IgD-negative memory B cell (primary cell): ENCODE measurements around the gene LSP1. TPM values are rescaled to one million over a fixed set of nuclear protein-coding genes. Genes with fewer than 3 reads are reported as not detected.

Experiments used
- H3K27ac Mint-ChIP-seq, 3 donors: one replicate each; pipeline ENCODE4 v1.8.0; 2020 to 2022; ENCODE audit warnings: mild to moderate bottlenecking in 3 of 3, mixed read lengths in 3 of 3, moderate library complexity in 1 of 3
- H3K27me3 Mint-ChIP-seq: one replicate; pipeline ENCODE4 v1.8.0; 2021; ENCODE audit warnings: mixed read lengths
- H3K36me3 Mint-ChIP-seq: one replicate; pipeline ENCODE4 v1.8.0; 2020; ENCODE audit warnings: mild to moderate bottlenecking, mixed read lengths
- H3K4me1 Mint-ChIP-seq, 3 donors: one replicate each; pipeline ENCODE4 v1.8.0; 2020 to 2022; ENCODE audit warnings: mixed read lengths in 3 of 3, mild to moderate bottlenecking in 1 of 3
- H3K4me3 Mint-ChIP-seq, 4 donors: one replicate each; pipeline ENCODE4 v1.8.0; 2020 to 2022; ENCODE audit warnings: mild to moderate bottlenecking in 4 of 4, mixed read lengths in 4 of 4, moderate library complexity in 3 of 4
- H3K9me3 Mint-ChIP-seq, 3 donors: one replicate each; pipeline ENCODE4 v1.8.0; 2020 to 2021; ENCODE audit warnings: mixed read lengths in 3 of 3, mild to moderate bottlenecking in 1 of 3
- polyA plus RNA-seq: library from polyadenylated mRNA; unstranded; fragments of 300-500 nt; fragmentation: Illumina TruSeq; gene quantifications from one replicate; pipeline ENCODE4 v1.2.3, GENCODE V29; 2021

Gene LSP1
- polyA plus RNA-seq, 1 donor from 2014 or later = 841 TPM

DNA sequence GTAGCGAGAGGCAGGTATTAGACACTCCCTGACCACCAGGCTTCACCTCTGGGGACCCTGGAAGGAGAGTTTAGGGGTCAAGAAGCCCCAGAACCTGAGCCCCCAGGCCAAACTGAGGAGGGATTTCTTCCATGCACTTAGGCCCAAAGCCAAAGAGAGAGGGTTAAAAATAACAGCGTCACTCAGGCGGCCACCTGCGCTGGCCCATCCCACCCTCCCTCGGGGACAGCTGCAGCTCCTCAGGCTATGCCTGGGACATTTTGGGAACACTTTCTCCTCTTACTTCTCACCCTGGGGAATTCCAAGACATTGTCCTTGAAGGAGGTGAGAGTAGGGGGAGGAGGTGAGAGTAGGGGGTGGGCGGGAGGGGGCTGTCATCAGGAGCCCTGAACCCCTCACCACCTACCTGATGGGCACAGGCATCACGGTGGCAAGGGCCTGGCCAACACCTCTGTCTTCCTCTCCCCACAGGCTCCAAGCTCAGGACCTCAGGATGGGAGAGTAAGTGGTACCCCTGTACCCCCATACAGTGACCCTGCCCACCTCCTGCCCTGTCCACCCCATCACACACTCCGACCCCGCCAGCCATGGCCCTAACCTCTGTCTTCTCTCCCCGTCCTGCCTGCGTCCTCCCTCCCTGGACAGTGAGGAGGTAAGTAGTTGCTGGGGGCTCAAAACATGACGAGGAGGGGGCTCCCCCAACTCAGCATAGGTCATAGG lies 13.5 kb upstream of the LSP1 start:
- H3K36me3 Mint-ChIP-seq = no peaks in the 10 kb centered on the region
- H3K9me3 Mint-ChIP-seq = no peaks in the 10 kb centered on the region
- H3K4me3 Mint-ChIP-seq = peak overlapping the region; percentile 30 to 93 (median 78)
- H3K4me1 Mint-ChIP-seq = peaks cover 15 to 25% (median 20%) of the 10 kb centered on the region in 3 donors
- H3K27ac Mint-ChIP-seq = peak overlapping the region; percentile 64 to 95 (median 84)
- no peaks in the 10 kb centered on the region for H3K27me3 Mint-ChIP-seq

DNA sequence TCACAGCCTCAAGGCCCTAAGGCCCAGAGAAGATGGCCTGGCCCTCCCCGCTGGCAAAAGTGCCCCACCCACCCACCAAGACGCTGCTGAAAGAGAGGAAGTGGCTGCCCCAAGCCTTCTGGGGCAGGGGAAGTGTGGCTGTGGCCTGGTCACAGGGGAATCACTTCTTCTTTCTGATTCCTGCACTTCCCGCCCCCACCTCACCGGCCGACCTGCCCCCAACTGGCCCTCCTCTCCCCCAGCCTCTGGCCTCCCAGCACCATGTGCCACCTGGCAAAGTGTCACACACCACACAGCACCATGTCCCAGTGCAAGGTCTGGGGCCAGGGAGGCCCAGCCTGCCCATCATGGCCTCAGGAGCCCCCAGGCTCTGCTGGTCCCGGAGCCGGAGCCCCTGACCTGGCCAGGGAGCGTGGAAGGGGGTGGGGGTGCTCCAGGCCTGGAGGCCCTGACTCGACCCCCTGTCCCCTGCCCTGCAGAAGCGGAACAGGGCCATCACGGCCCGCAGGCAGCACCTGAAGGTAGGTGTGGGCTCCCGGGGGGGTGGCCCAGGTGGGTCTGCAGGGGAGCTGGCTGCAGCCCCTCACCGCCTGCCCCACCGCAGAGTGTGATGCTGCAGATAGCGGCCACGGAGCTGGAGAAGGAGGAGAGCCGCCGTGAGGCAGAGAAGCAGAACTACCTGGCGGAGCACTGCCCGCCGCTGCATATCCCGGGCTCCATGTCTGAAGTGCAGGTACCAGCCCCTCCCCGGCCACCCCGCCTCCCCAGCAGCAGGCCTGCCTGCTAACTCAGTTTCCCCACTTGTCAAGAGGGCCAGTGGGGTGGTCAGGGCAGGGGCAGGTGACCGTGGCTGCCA lies 12.7 kb upstream of the LSP1 start:
- Mint-ChIP-seq H3K27ac (peak overlapping the region; percentile 64 to 95 (median 84)), H3K36me3 (no peaks in the 10 kb centered on the region), H3K9me3 (no peaks in the 10 kb centered on the region), H3K27me3 (peaks cover 4% of the 10 kb centered on the region), H3K4me3 (peak overlapping the region; percentile 30 to 93 (median 78)), H3K4me1 (peaks cover 22 to 33% (median 28%) of the 10 kb centered on the region in 3 donors)

DNA sequence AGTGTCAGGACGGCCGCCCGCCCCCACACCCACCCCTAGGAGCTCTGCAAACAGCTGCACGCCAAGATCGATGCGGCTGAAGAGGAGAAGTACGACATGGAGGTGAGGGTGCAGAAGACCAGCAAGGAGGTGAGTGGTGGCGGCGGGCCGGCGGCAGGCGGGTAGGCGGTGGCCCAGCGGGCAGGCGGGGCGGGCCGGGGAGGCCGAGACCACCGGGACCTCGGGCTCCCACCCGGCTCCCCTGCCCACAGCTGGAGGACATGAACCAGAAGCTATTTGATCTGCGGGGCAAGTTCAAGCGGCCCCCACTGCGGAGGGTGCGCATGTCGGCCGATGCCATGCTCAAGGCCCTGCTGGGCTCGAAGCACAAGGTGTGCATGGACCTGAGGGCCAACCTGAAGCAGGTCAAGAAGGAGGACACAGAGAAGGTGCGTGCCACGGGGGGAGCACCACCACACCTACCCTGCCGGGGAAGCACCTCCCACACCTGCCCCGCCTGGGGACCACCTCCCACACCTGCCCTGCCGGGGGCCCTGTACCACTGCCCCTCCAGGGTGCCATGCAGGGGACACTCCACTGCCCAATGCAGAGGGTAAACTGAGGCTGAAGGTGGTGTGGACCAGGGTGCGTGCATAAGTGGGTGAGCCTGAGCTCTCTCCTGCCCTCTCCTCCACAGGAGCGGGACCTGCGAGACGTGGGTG lies 12.0 kb upstream of the LSP1 start:
- H3K4me3 Mint-ChIP-seq = peak overlapping the region; percentile 26 to 91 (median 66)
- H3K4me1 Mint-ChIP-seq = peaks cover 28 to 39% (median 33%) of the 10 kb centered on the region in 3 donors
- H3K36me3 Mint-ChIP-seq = no peaks in the 10 kb centered on the region
- H3K9me3 Mint-ChIP-seq = no peaks in the 10 kb centered on the region
- H3K27ac Mint-ChIP-seq = peak overlapping the region in 2 of 3 donors; percentile 73 to 84
- peaks cover 4% of the 10 kb centered on the region for H3K27me3 Mint-ChIP-seq

DNA sequence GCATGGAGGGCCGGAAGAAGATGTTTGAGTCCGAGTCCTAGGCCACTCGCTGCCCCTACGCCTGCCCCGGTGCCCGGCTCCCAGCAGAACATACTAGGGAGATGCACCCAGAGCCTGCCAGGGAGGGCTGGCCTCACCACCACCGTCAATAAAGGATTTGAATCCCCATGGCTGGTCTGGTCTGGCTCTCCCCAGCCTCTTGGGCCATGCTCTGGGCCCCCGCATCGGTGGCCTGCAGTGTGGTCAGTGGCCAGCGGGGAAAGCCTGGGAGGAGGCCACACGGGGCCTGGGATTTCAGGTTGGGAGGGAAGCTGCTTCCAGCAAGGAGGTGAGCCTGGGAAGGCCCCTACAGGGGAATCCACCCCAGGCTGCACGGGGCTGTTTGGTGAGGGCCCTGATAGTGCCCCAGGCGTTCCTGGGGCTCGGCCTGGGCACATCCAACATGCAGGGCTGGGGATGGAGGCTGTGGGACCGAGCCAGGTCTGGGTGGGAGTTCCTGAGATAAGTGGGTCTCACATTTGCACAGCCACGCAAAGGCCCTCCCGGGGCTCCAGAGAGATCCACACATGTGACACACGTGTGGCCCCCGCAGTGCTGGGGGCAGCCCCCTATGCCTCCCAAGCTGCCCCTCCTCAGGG lies 11.3 kb upstream of the LSP1 start:
- peak overlapping the region; percentile 7 to 84 (median 73) for H3K27ac Mint-ChIP-seq

DNA sequence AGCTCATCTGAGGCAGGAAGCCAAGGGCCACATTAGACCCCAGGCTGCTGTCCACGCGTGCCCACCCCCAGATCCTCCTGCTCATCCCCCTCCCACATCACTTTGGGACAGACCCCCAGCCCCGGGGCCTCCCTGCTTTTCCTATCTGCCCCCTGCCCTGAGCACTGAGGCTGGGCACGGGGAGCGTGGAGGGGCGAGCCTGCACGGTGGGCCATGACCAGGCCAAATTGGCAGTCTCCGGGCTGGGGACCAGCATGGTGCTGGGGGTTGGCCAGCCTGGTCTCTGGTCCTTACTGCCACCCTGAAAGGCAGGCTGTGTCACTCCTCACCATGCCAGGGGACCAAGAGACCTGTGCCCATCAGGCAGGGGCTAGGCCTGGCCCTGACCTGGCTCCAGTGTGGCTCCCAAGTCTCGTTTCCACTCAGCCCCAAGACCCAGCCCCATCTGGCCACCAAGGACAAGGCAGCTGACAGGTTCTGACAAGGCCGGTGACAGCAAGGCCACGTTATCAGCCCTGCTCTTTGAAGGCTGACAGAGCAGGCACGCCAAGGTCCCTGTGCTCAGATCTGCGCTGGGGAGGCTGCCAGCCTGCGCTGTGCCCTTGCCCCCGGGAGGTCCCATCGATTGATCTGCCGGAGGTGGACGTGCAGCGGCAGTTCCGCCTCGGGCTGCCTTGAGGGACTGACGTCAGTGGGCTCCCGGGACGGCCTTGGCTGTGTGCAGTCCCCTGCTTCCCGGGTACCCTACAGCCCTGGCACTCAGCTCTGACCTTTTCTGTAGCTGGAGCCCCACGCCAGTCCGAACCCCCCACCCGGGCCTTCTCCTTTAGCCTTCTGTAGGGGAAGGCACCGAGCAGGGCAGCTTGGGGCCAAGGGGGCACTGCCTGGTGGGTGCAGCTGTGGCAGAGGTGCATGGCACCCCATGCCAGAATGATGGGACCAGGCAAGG lies 10.5 kb upstream of the LSP1 start:
- Mint-ChIP-seq H3K9me3 (no peaks in the 10 kb centered on the region), H3K36me3 (no peaks in the 10 kb centered on the region), H3K4me1 (peaks cover 28 to 44% (median 40%) of the 10 kb centered on the region in 3 donors), H3K27ac (peak overlapping the region in 2 of 3 donors; percentile 7 to 28), H3K4me3 (peak overlapping the region in 1 of 4 donors; percentile 60), H3K27me3 (peaks cover 4% of the 10 kb centered on the region)

More for the DNA sequence above, 11.3 kb upstream of the LSP1 start:
- Mint-ChIP-seq H3K4me3 (peak overlapping the region in 2 of 4 donors; percentile 26 to 27), H3K36me3 (no peaks in the 10 kb centered on the region), H3K27me3 (peaks cover 4% of the 10 kb centered on the region), H3K9me3 (no peaks in the 10 kb centered on the region), H3K4me1 (peaks cover 28 to 40% (median 37%) of the 10 kb centered on the region in 3 donors)

DNA sequence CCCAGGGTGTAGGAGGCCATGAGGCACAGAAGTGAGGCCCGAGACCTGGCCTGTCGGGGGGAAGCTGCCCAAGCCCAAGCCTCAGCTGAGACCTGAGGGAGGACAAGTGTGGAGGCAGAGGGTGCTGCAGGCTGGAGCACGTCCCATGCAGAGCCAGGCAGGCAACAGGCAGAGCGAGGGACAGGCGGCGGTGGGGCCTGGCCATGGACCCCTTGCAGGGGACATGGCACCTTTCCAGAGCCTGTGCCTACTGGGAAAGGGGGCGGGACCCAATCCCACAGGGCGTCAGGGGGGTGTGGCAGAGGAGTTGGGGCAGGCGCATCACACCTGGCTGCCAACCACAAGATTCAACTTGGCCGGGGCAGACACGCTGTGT lies 9.8 kb upstream of the LSP1 start:
- Mint-ChIP-seq H3K36me3 (no peaks in the 10 kb centered on the region), H3K27ac (peak overlapping the region in 2 of 3 donors; percentile 7 to 28), H3K27me3 (peaks cover 4% of the 10 kb centered on the region), H3K9me3 (no peaks in the 10 kb centered on the region), H3K4me3 (peak overlapping the region in 1 of 4 donors; percentile 60), H3K4me1 (peaks cover 28 to 45% (median 41%) of the 10 kb centered on the region in 3 donors)

DNA sequence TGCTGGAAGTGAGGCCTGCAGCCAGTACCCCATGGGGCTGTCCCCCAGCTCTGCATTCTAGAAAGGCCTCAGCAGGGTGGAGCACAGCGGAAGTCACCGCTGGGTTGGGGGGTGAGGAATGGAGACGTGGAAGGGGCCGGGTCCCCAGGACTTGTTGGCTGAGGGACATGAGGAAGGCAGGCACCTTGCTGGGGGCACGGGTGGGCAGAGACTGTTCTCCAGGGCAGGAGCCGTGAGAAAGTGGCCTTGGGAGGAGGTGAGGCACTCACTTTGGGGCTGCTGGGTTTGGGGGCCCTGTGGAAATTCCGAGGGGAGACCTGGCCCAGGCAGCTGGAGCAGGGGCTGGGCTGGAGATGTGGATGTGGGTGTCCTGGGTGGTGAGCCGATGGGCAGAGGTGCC lies 9.1 kb upstream of the LSP1 start:
- Mint-ChIP-seq H3K4me1 (peaks cover 28 to 49% (median 42%) of the 10 kb centered on the region in 3 donors), H3K4me3 (peak overlapping the region in 2 of 4 donors; percentile 11 to 72), H3K27ac (peak overlapping the region in 2 of 3 donors; percentile 7 to 28), H3K27me3 (peaks cover 4% of the 10 kb centered on the region), H3K9me3 (no peaks in the 10 kb centered on the region), H3K36me3 (no peaks in the 10 kb centered on the region)

DNA sequence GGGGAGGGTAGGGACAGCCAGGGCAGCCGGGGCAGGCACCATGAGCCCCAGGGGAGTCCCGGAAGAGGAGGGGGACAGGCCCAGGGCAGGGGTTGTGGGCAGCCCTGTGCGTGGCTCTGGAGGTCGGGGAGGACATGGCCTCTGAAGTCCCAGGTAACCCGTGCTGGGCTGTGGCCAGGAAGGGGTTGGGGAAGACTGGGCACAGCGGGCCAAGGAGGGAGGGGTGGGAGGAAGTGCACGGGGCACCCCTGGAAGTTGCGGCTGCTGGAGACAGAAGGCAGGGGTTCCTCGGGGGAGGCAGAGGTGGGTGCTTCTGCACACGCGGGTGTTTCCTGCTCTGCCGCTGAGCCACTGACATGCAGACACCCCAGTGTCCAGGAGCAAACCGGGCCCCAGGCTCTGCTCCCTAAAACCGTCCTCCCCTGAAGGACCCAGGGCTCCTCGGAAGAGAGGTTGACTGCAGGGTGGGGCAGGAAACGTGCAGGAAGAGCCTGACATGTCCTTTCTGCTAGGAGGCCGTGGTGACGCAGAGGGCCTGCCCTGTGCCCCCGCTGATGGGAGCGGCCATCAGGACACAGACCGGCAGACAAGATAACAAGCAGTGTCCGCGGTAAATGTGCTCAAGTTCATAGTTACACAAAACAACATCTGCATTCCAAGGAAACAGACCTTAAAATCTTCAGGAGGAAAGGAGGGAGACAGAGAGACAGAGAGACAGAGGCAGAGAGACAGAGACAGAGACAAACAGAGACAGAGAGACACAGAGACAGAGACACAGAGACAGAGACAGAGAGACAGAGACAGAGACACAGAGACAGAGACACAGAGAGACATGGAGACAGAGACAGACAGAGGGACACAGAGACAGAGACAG lies 8.4 kb upstream of the LSP1 start:
- Mint-ChIP-seq H3K4me3 (peak overlapping the region; percentile 44 to 83 (median 69)), H3K27ac (peak overlapping the region; percentile 7 to 87 (median 55)), H3K36me3 (no peaks in the 10 kb centered on the region), H3K27me3 (peaks cover 4% of the 10 kb centered on the region), H3K9me3 (no peaks in the 10 kb centered on the region), H3K4me1 (peaks cover 28 to 48% (median 47%) of the 10 kb centered on the region in 3 donors)

DNA sequence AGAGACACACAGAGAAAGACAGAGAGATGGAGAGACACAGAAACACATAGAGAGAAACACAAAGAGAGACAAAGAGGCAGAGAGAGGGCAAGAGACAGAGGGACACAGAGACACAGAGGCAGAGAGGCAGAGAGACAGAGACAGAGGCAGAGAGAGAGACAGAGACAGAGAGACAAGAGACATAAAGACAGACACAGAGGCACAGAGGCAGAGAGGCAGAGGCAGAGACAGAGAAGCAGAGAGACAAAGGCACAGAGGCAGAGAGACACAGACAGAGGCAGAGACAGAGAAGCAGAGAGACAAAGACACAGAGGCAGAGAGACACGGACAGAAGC lies 7.8 kb upstream of the LSP1 start:
- H3K27ac Mint-ChIP-seq = peak overlapping the region; percentile 7 to 87 (median 53)
- H3K4me3 Mint-ChIP-seq = peak overlapping the region; percentile 44 to 83 (median 69)
- H3K9me3 Mint-ChIP-seq = no peaks in the 10 kb centered on the region
- H3K27me3 Mint-ChIP-seq = peaks cover 4% of the 10 kb centered on the region
- peaks cover 25 to 46% (median 45%) of the 10 kb centered on the region in 3 donors for H3K4me1 Mint-ChIP-seq
- no peaks in the 10 kb centered on the region for H3K36me3 Mint-ChIP-seq

DNA sequence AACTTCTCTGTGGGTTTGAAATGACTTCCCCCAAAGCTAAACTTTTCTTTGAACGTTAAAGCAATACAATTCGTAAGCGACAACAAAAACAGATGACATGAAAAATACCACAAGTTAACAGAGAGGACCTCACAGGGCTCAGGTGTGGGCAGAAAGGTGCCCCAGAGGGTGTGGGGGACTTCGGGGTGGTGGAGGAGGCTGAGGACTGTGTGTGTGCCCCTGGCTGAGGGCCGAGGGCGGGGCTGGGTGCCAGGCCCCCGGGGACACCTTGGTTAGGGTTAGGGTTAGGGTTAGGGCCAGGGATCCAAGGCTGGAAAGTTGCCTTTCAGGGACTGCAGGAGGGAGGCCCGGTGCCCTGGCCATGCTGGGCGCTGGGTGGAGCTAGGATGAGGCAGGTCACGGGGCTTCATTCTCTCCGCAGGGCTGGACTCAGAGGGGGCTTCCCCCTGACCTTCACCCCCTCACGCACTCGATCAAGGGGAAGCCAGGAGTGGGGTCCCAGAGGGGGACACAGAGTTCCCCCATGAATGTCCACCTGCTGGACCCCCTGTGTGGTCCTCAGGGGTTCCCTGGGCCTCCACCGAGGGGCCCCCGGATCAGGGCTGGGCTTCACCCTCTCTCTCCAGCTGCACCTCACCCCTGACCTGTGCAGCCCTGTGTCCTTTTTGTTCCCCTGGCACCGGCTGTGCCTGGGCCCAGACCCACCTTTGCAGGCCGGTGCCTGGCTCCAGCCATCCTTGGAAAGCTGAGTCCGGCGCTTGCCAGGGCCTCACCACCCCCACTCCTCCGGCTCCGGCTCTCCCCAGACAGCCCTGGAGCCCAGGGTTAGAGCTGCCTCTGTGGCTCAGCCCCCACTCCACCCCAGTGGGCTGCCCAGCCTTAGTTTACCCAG lies 7.1 kb upstream of the LSP1 start:
- Mint-ChIP-seq H3K4me3 (peak overlapping the region; percentile 38 to 83 (median 57)), H3K27me3 (peaks cover 4% of the 10 kb centered on the region), H3K4me1 (peaks cover 28 to 49% (median 47%) of the 10 kb centered on the region in 3 donors), H3K36me3 (no peaks in the 10 kb centered on the region), H3K27ac (peak overlapping the region; percentile 7 to 87 (median 74)), H3K9me3 (no peaks in the 10 kb centered on the region)

DNA sequence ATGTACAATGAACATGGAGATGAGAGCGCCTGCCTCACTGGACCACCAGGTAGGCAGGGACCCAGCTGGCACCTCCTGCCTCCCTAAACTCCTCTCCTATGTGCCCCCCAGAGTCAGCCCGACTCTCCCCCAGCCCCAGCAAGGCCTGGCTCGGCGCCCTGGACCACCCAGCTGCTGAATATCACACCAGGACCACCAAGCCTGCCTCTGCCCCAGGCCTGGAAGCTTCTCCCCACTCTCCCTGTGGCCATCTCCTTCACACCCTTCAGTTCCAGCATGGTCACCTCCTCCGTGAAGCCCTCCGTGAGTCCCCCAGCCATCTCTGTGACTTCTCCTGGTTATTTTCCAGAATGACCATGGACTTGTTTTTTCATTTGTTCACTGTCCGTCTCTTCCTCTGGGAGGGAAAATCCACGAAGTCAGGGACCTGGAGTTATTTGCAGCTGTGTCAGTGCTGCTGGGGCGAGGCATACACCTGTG lies 6.4 kb upstream of the LSP1 start:
- Mint-ChIP-seq H3K27ac (peak overlapping the region in 2 of 3 donors; percentile 83 to 87), H3K4me1 (peaks cover 31 to 53% (median 49%) of the 10 kb centered on the region in 3 donors), H3K36me3 (no peaks in the 10 kb centered on the region), H3K9me3 (no peaks in the 10 kb centered on the region), H3K27me3 (peaks cover 4% of the 10 kb centered on the region), H3K4me3 (peak overlapping the region in 2 of 4 donors; percentile 38 to 77)
